Subcutaneous abdominal adipose tissue (tissue), 5 donors: ENCODE results near the gene PANK2.
"Not testable (repeated sequence)": the region's sequence is repeated elsewhere in the genome, so short reads cannot be mapped to it uniquely, and the experiment has no call there.

Experiments
- H3K27ac ChIP-seq: one replicate; pipeline ENCODE4 v1.7.0; 2013; ENCODE audit warnings: low read depth, mild to moderate bottlenecking, inconsistent platforms, low read length, moderate library complexity
- H3K27me3 ChIP-seq, 5 donors: one replicate each; pipeline ENCODE4 v1.7.0; 2013; ENCODE audit warnings: low read length in 5 of 5, inconsistent platforms in 1 of 5; ENCODE audit not compliant: control insufficient read depth in 5 of 5, insufficient read depth in 4 of 5
- H3K36me3 ChIP-seq, 5 donors: one replicate each; pipeline ENCODE4 v1.7.0; 2013; ENCODE audit warnings: low read length in 5 of 5; ENCODE audit not compliant: control insufficient read depth in 5 of 5, insufficient read depth in 5 of 5
- H3K4me1 ChIP-seq, 5 donors: one replicate each; pipeline ENCODE4 v1.7.0; 2013; ENCODE audit warnings: low read length in 5 of 5, mild to moderate bottlenecking in 3 of 5, moderate library complexity in 1 of 5; ENCODE audit not compliant: control insufficient read depth in 5 of 5, insufficient read depth in 5 of 5
- H3K4me3 ChIP-seq, 5 donors: one replicate each; pipeline ENCODE4 v1.7.0; 2013; ENCODE audit warnings: low read length in 5 of 5, low read depth in 1 of 5
- H3K9ac ChIP-seq, 5 donors: one replicate each; pipeline ENCODE4 v1.7.0; 2013; ENCODE audit warnings: low read length in 5 of 5, mild to moderate bottlenecking in 4 of 5, moderate library complexity in 3 of 5
- H3K9me3 ChIP-seq, 5 donors: one replicate each; pipeline ENCODE4 v1.7.0; 2013; ENCODE audit warnings: low read length in 5 of 5; ENCODE audit not compliant: control insufficient read depth in 5 of 5
- donor health status: healthy.
- donor health status: healthy.
- donor health status: healthy.
- donor health status: healthy.
- donor health status: healthy.

Gene PANK2

GRCh38 chr20:3932681-3933080, 43.5 kb downstream of the PANK2 start:
- peaks cover 7 to 61% (median 54%) of the 10 kb centered on the region in 5 donors for H3K4me1 ChIP-seq
- H3K36me3 ChIP-seq: peaks cover 0 to 4% (median 0%) of the 10 kb centered on the region in 5 donors
- peak overlapping the region; percentile 54 for H3K27ac ChIP-seq
- H3K4me3 ChIP-seq: peak overlapping the region; percentile 35 to 67 (median 60)
- H3K9me3 ChIP-seq: peaks cover 0 to 3% (median 0%) of the 10 kb centered on the region in 5 donors
- H3K9ac ChIP-seq: peak overlapping the region; percentile 17 to 67 (median 46)
- H3K27me3 ChIP-seq: no peaks in the 10 kb centered on the region

DNA sequence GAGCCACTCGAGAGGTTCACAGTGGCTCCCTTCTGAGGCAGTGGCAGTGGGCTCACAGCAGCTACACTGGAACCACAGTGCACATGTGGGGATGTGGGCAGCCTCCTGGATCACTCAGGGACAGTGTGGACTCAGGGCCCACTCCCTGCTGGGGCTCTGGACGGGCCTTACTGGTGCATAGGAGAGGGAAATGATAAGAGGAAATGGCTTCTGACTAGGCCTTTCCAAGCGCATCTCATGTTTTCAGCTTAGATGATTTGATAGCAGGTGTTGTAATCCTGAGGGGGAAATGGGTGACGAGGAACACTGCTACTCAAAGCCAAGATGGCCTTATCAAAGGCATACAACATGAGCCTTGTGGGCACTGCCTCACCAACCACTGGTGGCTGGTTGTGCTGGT, 44.0 kb downstream of the PANK2 start:
- peaks cover 7 to 55% (median 49%) of the 10 kb centered on the region in 5 donors for H3K4me1 ChIP-seq
- H3K36me3 ChIP-seq: peaks cover 0 to 4% (median 0%) of the 10 kb centered on the region in 5 donors
- peak overlapping the region; percentile 54 for H3K27ac ChIP-seq
- H3K9ac ChIP-seq: peak overlapping the region in 1 of 5 donors; percentile 46
- peaks cover 0 to 5% (median 0%) of the 10 kb centered on the region in 5 donors for H3K9me3 ChIP-seq
- H3K4me3 ChIP-seq: peak overlapping the region in 4 of 5 donors; percentile 58 to 67 (median 60)
- no peaks in the 10 kb centered on the region for H3K27me3 ChIP-seq

DNA sequence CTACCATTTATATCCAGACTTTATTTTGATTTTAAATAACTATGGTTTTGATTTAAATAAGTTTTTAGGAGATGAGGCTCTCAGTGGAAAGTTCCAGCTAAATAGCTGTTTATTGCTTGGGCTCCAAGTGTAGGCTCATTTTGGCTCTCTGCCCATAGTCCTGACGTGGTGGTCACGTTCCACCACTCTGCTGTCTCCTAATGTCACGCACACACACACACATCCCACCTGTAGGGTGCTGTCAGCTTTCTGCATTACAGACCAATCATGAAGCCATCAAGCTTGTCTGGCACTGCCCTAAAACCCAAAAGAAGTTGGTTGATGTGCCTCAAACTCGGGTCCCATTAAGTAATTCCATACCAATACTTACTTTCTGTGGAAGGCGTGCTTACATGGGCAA, 45.4 kb downstream of the PANK2 start:
- no peaks in the 10 kb centered on the region for H3K27me3 ChIP-seq
- no peak overlapping the region for H3K4me3 ChIP-seq
- peaks cover 0 to 5% (median 0%) of the 10 kb centered on the region in 5 donors for H3K9me3 ChIP-seq
- no peak overlapping the region for H3K9ac ChIP-seq
- H3K4me1 ChIP-seq: peaks cover 7 to 46% (median 38%) of the 10 kb centered on the region in 5 donors
- H3K36me3 ChIP-seq: peaks cover 0 to 4% (median 0%) of the 10 kb centered on the region in 5 donors
- peak overlapping the region; percentile 18 for H3K27ac ChIP-seq

DNA sequence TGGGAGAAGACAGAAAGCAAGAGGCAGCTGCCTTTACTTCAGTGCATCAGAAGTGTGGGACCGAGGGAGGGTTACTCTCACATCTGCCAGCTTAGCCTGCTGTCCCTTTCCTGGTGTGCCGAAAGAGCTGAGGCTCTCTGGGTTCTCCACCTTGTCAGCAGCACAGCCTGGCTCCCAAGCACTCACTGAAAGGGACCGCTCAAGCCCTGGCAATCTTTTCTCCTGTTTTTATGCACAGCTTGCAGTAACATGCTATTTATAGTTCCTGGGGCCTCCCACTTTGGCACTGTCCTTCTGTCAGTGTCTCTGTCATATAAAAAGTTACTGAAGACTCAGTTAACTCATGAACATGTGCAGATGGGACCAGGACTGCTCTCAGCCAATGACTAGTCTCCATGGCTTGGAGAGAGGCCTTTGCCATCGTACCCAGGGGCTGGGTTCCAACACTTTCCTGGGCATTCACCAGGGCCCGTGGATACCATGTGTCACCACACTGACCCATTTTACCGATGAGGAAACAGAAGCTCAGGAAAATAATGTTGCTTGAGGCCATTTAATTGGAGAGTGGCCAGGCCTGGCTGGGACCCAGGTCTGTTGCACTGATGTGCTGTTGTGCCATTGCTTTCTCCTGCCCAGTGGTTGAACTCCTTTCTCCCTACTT, 46.2 kb downstream of the PANK2 start:
- Histone ChIP-seq H3K4me3 (peak overlapping the region in 2 of 5 donors; percentile 15 to 30), H3K9ac (peak overlapping the region in 1 of 5 donors; percentile 18), H3K27ac (peak overlapping the region; percentile 18), H3K4me1 (peaks cover 7 to 39% (median 31%) of the 10 kb centered on the region in 5 donors), H3K36me3 (peaks cover 0 to 4% (median 0%) of the 10 kb centered on the region in 5 donors), H3K9me3 (peaks cover 0 to 5% (median 0%) of the 10 kb centered on the region in 5 donors), H3K27me3 (no peaks in the 10 kb centered on the region)

DNA sequence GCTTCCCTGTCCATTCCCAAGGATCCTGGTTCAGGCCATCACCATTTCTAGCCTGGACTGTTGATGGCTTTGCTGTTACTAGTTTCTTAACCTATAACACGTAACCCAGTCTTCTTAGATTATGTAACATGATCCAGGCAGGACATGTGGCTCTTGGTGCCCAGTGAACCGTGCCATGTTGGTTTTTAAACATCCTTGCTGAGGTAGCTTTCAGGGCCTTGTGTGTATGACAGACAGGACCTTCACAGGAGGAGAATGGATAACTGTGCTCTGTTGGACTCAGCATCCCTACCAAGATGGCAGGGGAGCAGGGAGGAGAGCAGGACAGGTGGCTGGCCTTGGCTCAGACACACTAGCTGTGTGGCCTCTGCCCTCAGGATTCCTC, 46.8 kb downstream of the PANK2 start:
- no peaks in the 10 kb centered on the region for H3K27me3 ChIP-seq
- H3K4me1 ChIP-seq: peaks cover 7 to 35% (median 30%) of the 10 kb centered on the region in 5 donors
- H3K4me3 ChIP-seq: no peak overlapping the region
- H3K36me3 ChIP-seq: peaks cover 0 to 6% (median 0%) of the 10 kb centered on the region in 5 donors
- no peak overlapping the region for H3K9ac ChIP-seq
- peak overlapping the region; percentile 18 for H3K27ac ChIP-seq
- peaks cover 0 to 5% (median 0%) of the 10 kb centered on the region in 5 donors for H3K9me3 ChIP-seq

- H3K9ac ChIP-seq: no peak overlapping the region
- H3K27ac ChIP-seq: no peak overlapping the region
- H3K27me3 ChIP-seq: no peaks in the 10 kb centered on the region
- H3K4me3 ChIP-seq: no peak overlapping the region
- peaks cover 0 to 5% (median 0%) of the 10 kb centered on the region in 5 donors for H3K9me3 ChIP-seq
- peaks cover 7 to 26% (median 21%) of the 10 kb centered on the region in 5 donors for H3K4me1 ChIP-seq
- peaks cover 0 to 7% (median 0%) of the 10 kb centered on the region in 5 donors for H3K36me3 ChIP-seq
Observed at GRCh38 chr20:3937618-3938017, 48.4 kb downstream of the PANK2 start.

DNA sequence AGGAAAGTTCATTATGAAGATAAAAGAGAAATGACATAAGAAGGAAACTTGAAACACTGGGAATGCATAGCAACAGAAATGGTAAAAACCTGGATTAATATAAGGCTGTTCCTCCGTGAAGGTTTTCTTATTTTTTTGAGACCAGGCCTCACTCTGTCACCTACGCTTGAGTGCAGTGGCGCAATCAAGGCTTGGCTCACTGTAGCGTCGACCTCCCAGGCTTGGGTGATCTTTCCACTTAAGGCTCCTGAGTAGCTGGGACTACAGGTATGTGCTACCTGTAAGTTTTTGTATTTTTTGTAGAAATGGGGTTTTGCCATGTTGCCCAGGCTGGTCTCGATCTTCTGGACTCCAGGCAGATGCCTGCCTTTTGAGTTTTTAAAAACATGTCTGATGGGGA, 51.7 kb downstream of the PANK2 start:
- Histone ChIP-seq H3K9ac (no peak overlapping the region), H3K27me3 (no peaks in the 10 kb centered on the region), H3K4me1 (peaks cover 0 to 2% (median under 1%) of the 10 kb centered on the region in 5 donors), H3K27ac (no peak overlapping the region), H3K4me3 (no peak overlapping the region), H3K36me3 (peaks cover 0 to 5% (median 0%) of the 10 kb centered on the region in 5 donors), H3K9me3 (peaks cover 0 to 5% (median 0%) of the 10 kb centered on the region in 5 donors)

- H3K27me3 ChIP-seq, H3K27ac ChIP-seq, H3K36me3 ChIP-seq, H3K4me1 ChIP-seq, H3K9ac ChIP-seq, H3K4me3 ChIP-seq, H3K9me3 ChIP-seq: not testable (repeated sequence)
Observed at GRCh38 chr20:3946666-3947065, 57.5 kb downstream of the PANK2 start.

DNA sequence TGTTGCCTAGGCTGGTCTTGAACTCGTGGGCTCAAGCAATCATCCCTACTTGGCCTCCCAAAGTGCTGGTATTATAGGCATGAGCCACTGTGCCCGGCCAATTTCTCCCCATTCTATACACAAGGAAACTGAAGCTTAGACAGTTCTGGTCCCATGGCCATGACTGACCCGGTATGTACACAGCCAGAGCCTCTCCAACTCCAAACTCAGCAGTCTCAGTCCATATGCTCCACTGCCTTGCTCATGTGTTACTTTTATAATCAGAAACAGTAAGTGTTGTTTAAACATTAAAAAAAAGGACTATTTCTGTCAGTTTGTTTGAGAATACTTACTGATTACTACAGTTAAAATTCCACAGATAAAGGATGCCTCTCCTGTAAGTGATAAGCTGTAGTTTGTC, 75.5 kb downstream of the PANK2 start:
- Histone ChIP-seq H3K36me3 (no peaks in the 10 kb centered on the region), H3K27ac (no peak overlapping the region), H3K27me3 (no peaks in the 10 kb centered on the region), H3K9ac (no peak overlapping the region), H3K9me3 (no peaks in the 10 kb centered on the region), H3K4me3 (no peak overlapping the region), H3K4me1 (no peaks in the 10 kb centered on the region)

DNA sequence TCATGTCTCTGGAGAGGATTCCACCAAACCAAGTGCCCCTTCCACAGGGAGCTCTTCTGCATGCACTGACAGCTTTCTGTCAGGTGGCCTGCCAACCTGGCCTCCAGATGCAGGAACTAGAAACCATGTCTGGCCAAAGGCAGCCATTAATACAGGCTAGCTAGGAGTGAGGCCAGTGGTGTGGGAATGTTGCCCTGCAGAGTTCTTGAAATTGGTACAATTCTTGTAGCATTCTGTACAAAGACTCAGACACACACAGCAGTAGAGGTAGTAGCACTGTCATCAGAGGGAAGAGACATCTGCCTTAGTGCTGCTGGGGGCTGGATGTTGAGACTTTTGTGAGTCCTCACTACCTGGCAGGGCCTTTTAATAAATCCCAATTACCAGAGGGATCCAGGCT, 77.4 kb downstream of the PANK2 start:
- H3K27me3 ChIP-seq: no peaks in the 10 kb centered on the region
- H3K9ac ChIP-seq: no peak overlapping the region
- H3K4me1 ChIP-seq: no peaks in the 10 kb centered on the region
- no peak overlapping the region for H3K4me3 ChIP-seq
- no peaks in the 10 kb centered on the region for H3K9me3 ChIP-seq
- H3K27ac ChIP-seq: no peak overlapping the region
- H3K36me3 ChIP-seq: no peaks in the 10 kb centered on the region
